ENCODE results near the gene CFHR1. TPM values are rescaled to one million over a fixed set of nuclear protein-coding genes. Genes with fewer than 3 reads are reported as not detected.

CFHR1 gene
- total RNA-seq, 3 donors from 2014 or later = 0.28 to 0.43 TPM; not detected in 1

- no peaks in the 10 kb centered on the region for H3K36me3 ChIP-seq (ENCODE audit: low read depth)
- DNase-seq = no peak
- H3K9me3 ChIP-seq = no peaks in the 10 kb centered on the region
- intact Hi-C loops (cut with DNase I, micrococcal nuclease) = no loop called here
- H3K4me1 ChIP-seq (ENCODE audit: low read depth) = no peaks in the 10 kb centered on the region
- no peak for ATAC-seq
- no peak overlapping the region for H3K4me3 ChIP-seq
- no peak for TF ChIP-seq CTCF (IDR thresholded peaks at IDR 0.05)
These were observed 37.7 kb downstream of the CFHR1 start for GRCh38 chr1:196857188-196857587.

DNA sequence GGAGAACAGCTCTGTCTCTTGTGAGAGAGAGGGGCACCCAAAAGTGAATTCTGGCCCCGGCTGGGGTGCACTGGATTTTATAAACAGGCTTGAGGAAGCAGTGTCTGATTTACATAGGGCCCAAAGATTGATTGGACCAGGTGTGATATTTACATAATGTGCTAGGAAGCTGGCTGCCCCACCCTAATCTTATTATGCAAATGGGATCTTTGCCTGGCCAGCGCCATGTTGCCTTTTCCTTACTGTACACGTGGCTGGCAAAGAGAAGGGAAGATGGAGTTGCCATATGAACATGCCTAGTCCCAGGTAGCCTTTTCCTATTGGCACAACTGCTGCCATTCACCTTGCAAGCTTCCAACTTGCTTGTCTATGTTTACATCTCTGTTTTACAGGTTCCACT is 39.3 kb downstream of the CFHR1 start:
- TF ChIP-seq CTCF (IDR thresholded peaks at IDR 0.05) = no peak

DNA sequence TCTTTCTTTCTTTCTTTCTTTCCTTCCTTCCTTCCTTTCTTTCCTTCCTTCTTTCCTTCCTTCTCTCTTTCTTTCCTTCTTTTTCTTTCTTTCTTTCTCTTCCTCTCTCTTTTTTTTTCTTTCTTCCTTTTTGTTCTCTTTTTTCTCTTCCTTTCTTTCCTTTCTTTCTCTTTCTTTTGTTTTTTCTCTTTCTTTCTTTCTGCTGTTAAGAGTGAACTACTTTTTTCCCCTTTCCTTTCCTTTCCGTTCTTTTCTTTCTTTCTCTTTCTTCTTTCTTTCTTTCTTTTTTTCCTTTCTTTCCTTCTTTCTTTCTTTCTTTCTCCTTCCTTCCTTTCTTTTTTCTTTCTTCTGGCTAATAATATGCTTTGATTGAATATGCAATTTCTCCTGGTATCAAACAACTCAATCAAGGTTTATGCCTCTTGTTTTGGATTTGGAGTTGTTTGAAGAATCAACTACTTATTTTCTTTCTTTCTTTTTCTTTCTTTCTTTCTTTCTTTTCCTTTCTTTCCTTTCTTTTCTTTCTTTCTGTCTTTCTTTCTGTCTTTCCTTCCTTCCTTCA is 40.9 kb downstream of the CFHR1 start:
- H3K36me3 ChIP-seq (ENCODE audit: low read depth) = no peaks in the 10 kb centered on the region
- no peaks in the 10 kb centered on the region for H3K9me3 ChIP-seq
- ATAC-seq = no peak
- no peak for DNase-seq
- no peak for TF ChIP-seq CTCF (IDR thresholded peaks at IDR 0.05)
- H3K4me3 ChIP-seq = no peak overlapping the region
- H3K4me1 ChIP-seq (ENCODE audit: low read depth) = no peaks in the 10 kb centered on the region
- intact Hi-C loops (cut with DNase I, micrococcal nuclease) = no loop called here

More for the DNA sequence above, 39.3 kb downstream of the CFHR1 start:
- H3K4me3 ChIP-seq = no peak overlapping the region
- intact Hi-C loops (cut with DNase I, micrococcal nuclease) = no loop called here
- no peaks in the 10 kb centered on the region for H3K36me3 ChIP-seq (ENCODE audit: low read depth)
- H3K4me1 ChIP-seq (ENCODE audit: low read depth) = no peaks in the 10 kb centered on the region
- ATAC-seq (no peak), DNase-seq (no peak)
- H3K9me3 ChIP-seq = no peaks in the 10 kb centered on the region

GRCh38 chr1:196861429-196861828 is 41.9 kb downstream of the CFHR1 start:
- Histone ChIP-seq H3K36me3 (ENCODE audit: low read depth) (no peaks in the 10 kb centered on the region), H3K4me1 (ENCODE audit: low read depth) (no peaks in the 10 kb centered on the region), H3K9me3 (no peaks in the 10 kb centered on the region), H3K4me3 (no peak overlapping the region)
- intact Hi-C loops (cut with DNase I, micrococcal nuclease) = no loop called here
- DNase-seq (no peak), ATAC-seq (no peak)
- no peak for TF ChIP-seq CTCF (IDR thresholded peaks at IDR 0.05)

DNA sequence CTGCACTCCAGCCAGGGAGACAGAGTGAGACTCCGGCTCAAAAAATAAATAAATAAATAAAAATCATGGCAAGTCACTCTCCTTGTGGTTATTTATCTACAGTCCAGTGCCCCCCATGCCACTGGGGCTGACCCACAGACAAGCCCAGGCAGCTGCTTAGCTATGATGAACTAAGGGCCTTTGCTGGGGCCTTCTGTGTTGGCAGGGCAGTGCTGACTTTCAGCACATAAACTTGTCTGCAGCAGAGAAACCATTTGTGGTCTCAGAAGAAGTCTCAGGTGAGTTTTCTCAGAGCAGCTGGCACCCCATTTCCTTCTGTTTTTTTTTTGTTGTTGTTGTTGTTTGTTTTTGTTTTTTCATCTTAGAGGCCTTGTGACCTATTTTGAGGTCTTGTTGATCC is 47.4 kb downstream of the CFHR1 start:
- DNase-seq (no peak), ATAC-seq (no peak)
- Histone ChIP-seq H3K4me3 (no peak overlapping the region), H3K36me3 (ENCODE audit: low read depth) (no peaks in the 10 kb centered on the region), H3K9me3 (no peaks in the 10 kb centered on the region), H3K4me1 (ENCODE audit: low read depth) (no peaks in the 10 kb centered on the region)
- intact Hi-C loops (cut with DNase I, micrococcal nuclease) = no loop called here
- no peak for TF ChIP-seq CTCF (IDR thresholded peaks at IDR 0.05)

DNA sequence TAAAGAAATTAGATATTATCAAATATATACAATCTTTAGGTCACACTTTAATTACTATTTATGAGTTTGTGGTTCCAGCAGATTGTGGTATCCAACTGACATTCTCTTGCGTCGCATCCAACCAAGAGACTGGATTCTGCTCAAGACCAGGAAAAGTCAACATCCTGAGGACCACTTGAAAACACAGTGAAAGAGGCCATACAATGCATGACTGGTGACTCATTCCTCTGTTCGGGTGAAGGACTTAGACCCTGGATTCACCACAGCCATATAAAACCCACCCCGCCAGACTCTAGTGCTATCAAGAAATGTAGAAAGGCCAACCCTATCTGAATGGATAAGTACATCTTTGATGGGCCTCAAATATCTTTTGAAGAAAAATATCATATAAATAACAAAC is 53.9 kb downstream of the CFHR1 start:
- ATAC-seq = no peak
- intact Hi-C loops (cut with DNase I, micrococcal nuclease) = no loop called here
- H3K4me3 ChIP-seq = no peak overlapping the region

More for the DNA sequence above, 53.9 kb downstream of the CFHR1 start:
- Histone ChIP-seq H3K9me3 (no peaks in the 10 kb centered on the region), H3K36me3 (ENCODE audit: low read depth) (no peaks in the 10 kb centered on the region), H3K4me1 (ENCODE audit: low read depth) (no peaks in the 10 kb centered on the region)
- no peak for DNase-seq
- TF ChIP-seq CTCF (IDR thresholded peaks at IDR 0.05) = no peak
